ENCODE results near the gene PCDHGA2.

DNA sequence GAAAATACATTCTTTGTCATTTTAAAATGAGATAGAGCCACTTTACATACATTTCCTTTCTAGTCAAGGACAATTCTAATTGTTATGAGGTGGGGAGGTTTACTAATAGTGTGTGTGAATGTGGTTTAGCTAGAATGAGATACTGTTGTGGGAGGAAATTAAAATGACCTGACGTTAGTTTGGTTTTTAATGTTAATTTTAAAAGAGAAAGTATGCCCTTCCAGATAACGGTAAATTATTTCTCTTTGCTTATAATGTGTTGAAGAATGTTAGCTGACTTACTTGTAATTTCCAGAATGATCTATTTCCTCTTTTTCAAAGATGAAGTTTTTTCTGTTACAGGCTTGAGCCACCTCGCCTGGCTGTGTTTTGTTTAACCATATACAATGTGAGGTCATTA is 16.3 kb upstream of the PCDHGA2 start:
- TF ChIP-seq, protein P1, sequence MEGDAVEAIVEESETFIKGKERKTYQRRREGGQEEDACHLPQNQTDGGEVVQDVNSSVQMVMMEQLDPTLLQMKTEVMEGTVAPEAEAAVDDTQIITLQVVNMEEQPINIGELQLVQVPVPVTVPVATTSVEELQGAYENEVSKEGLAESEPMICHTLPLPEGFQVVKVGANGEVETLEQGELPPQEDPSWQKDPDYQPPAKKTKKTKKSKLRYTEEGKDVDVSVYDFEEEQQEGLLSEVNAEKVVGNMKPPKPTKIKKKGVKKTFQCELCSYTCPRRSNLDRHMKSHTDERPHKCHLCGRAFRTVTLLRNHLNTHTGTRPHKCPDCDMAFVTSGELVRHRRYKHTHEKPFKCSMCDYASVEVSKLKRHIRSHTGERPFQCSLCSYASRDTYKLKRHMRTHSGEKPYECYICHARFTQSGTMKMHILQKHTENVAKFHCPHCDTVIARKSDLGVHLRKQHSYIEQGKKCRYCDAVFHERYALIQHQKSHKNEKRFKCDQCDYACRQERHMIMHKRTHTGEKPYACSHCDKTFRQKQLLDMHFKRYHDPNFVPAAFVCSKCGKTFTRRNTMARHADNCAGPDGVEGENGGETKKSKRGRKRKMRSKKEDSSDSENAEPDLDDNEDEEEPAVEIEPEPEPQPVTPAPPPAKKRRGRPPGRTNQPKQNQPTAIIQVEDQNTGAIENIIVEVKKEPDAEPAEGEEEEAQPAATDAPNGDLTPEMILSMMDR (IDR thresholded peaks at IDR 0.05) = no peak
- TF ChIP-seq POLR2A (IDR thresholded peaks at IDR 0.05) = no peak

Measured in heart left ventricle (tissue), 13 donors.